ENCODE results near the gene LMF1.

- TF ChIP-seq HMG20B (CRISPR knock-in tag; IDR thresholded peaks at IDR 0.05), result no peak
- no peak for TF ChIP-seq CTCF (IDR thresholded peaks at IDR 0.05 in 2 of 3, conservative IDR thresholded peaks at IDR 0.05 in 1 of 3; ENCODE audit: insufficient read depth in 2 of 3, low read depth in 1 of 3, low read length in 3 of 3)
- TF ChIP-seq POLR2AphosphoS5 (IDR thresholded peaks at IDR 0.05; ENCODE audit: control insufficient read depth, insufficient read depth, low read depth, low read length), result no peak
- TF ChIP-seq MLLT1 (IDR thresholded peaks at IDR 0.05), result no peak
- no peak for TF ChIP-seq ZNF23 (CRISPR knock-in tag; IDR thresholded peaks at IDR 0.05)
- TF ChIP-seq CEBPB (tag; IDR thresholded peaks at IDR 0.05), result no peak
- no peak for TF ChIP-seq ELF2 (CRISPR knock-in tag; IDR thresholded peaks at IDR 0.05)
- no peak for TF ChIP-seq ZNF436 (CRISPR knock-in tag; IDR thresholded peaks at IDR 0.05)
- TF ChIP-seq BRCA1 (IDR thresholded peaks at IDR 0.05), result no peak
- TF ChIP-seq BRCA1 (CRISPR knock-in tag; IDR thresholded peaks at IDR 0.05), result no peak
Observed at GRCh38 chr16:804193-805048, 166.4 kb downstream of the LMF1 start.

Data from K562 (cell line).